Motor neuron (in vitro differentiated cells): ENCODE results near the gene RNF166. TPM values are rescaled to one million over a fixed set of nuclear protein-coding genes. Genes with fewer than 3 reads are reported as not detected.

Experiments
- ATAC-seq, 8 experiments: fragments of 200-7000 bp; cut with Tn5 transposase; replicated peaks in 6 of 8; 2 replicates each; pipeline ENCODE4 v1.8.0; 2021; ENCODE audit warnings: mild to moderate bottlenecking in 8 of 8, moderate library complexity in 8 of 8
- H3K27ac ChIP-seq, 2 donors: fragments of 250-450 bp; sonication (Bioruptor Pico); 2 replicates each; pipeline ENCODE4 v1.9.0; 2021; ENCODE audit warnings: antibody characterized with exemption in 2 of 2, mild to moderate bottlenecking in 2 of 2, moderate library complexity in 1 of 2
- H3K4me1 ChIP-seq, 2 donors: fragments of 250-450 bp; sonication (Bioruptor Pico); replicated peaks in 1 of 2; 2 replicates each; pipeline ENCODE4 v1.6.1; 2021; ENCODE audit warnings: antibody characterized with exemption in 2 of 2, mild to moderate bottlenecking in 2 of 2, moderate library complexity in 1 of 2
- H3K4me3 ChIP-seq, 5 donors: fragments of 250-450 bp; sonication (Bioruptor Pico); 2 replicates each; pipeline ENCODE4 v1.9.0; 2021; ENCODE audit warnings: antibody characterized with exemption in 5 of 5, mild to moderate bottlenecking in 5 of 5, moderate library complexity in 4 of 5
- WGBS, 10 experiments: fragments of 450-650 bp; shearing (Covaris generic); methylation state at CpG; one replicate each; pipeline ENCODE4 v1.0.0; 2022; 5-methylcytosine and 5-hydroxymethylcytosine counted together
- in situ Hi-C, 9 experiments: fragments of 400-800 bp; cut with MboI; loops; one replicate each; pipeline ENCODE4 v1.15.0; 2021; ENCODE audit warnings: low sequenced_read_pairs in 9 of 9, low pct_unique_long_range_greater_than_20kb in 2 of 9; ENCODE audit not compliant: unreplicated experiment in 9 of 9
- total RNA-seq, 8 experiments: library from RNA; unstranded; fragments of 300-600 nt; gene quantifications; 2 replicates each; pipeline versions ENCODE4 v1.2.3 to v1.2.4, GENCODE V29; 2022

The RNF166 gene
- total RNA-seq, 8 experiments from 2014 or later, result 6.1 to 15.9 (median 13.0) TPM

- Histone ChIP-seq H3K27ac (peak overlapping the region; percentile 83 to 88), H3K4me3 (peak overlapping the region; percentile 85 to 98 (median 89)), H3K4me1 (peaks cover 4 to 7% of the 10 kb centered on the region in 2 donors)
- 0 to 2% (median 0%) methylated on average over 1 to 10 of the region's 49 CpGs; no CpG with 5 or more reads in 3 of the 10 experiments for WGBS, 10 experiments
- in situ Hi-C loops, result no loop called here
- ATAC-seq, result peak in 3 of 8 experiments; percentile 0 to 7 (median 5)
These were observed 43.9 kb downstream of the RNF166 start for GRCh38 chr16:88662222-88662842.

GRCh38 chr16:88661468-88661867, 44.7 kb downstream of the RNF166 start:
- Histone ChIP-seq H3K27ac (no peak overlapping the region), H3K4me1 (peaks cover 4 to 7% of the 10 kb centered on the region in 2 donors), H3K4me3 (peak overlapping the region; percentile 85 to 98 (median 89))
- no peak for ATAC-seq
- in situ Hi-C loops, result no loop called here
- 42 to 92% (median 72%) methylated on average over 2 to 9 of the region's 10 CpGs; no CpG with 5 or more reads in 2 of the 10 experiments for WGBS, 10 experiments

- WGBS, 10 experiments, result 88 to 100% (median 95%) methylated on average over 2 to 17 of the region's 25 CpGs; no CpG with 5 or more reads in 5 of the 10 experiments
- no peak overlapping the region for H3K27ac ChIP-seq
- in situ Hi-C loops, result no loop called here
- ATAC-seq, result no peak
- no peak overlapping the region for H3K4me3 ChIP-seq
- peaks cover 2 to 6% of the 10 kb centered on the region in 2 donors for H3K4me1 ChIP-seq
These were observed 47.0 kb downstream of the RNF166 start for GRCh38 chr16:88659160-88659559.

DNA sequence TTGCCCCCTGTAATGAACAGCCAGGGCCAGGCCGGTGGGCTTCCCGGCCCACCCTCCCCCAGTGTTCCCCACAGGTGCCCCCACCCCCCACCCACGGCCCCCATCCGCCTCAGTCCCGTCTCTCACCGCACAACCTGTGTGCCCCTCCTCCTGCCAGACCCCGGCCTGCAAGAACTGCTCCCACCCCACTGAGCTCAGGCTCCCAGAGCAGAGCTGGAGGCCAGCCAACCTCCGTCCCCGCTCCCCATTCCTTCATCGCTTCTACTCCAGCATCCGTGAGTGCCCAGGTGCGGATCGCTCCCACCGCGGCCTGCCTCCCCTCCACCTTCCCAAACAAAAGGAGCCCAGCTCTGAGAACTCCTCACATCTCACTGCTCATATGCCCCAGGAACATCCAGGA, 47.5 kb downstream of the RNF166 start:
- Histone ChIP-seq H3K27ac (no peak overlapping the region), H3K4me1 (peaks cover 0 to 4% of the 10 kb centered on the region in 2 donors), H3K4me3 (no peak overlapping the region)
- no CpG with 5 or more reads among the region's 15 CpGs for WGBS, 10 experiments
- in situ Hi-C loops, result no loop called here
- no peak for ATAC-seq

DNA sequence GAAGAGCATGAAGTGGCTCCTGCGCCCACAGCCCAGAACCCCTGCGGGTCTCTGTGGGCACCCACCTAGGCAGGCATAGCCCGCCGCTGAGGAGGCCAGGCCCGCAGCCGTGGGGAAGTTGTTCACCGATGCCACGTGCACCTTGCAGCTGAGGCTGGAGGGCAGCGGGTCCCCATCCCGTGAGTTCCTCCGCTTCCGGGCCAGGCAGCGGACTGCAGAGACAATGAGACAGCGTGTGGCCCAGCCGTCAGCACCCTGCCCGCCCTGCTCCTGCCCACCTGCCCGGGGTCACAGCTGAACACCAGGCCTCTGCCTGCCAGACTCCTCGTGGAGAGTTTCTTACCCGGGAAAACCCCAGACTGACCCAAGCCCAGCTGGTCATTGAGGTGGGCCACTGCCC, 48.8 kb downstream of the RNF166 start:
- H3K4me1 ChIP-seq, result peaks cover 0 to 4% of the 10 kb centered on the region in 2 donors
- H3K4me3 ChIP-seq, result no peak overlapping the region
- WGBS, 10 experiments, result 100% methylated on average over 1 of the region's 19 CpGs; no CpG with 5 or more reads in 8 of the 10 experiments
- in situ Hi-C loops, result no loop called here
- ATAC-seq, result peak in 1 of 8 experiments; percentile 4
- no peak overlapping the region for H3K27ac ChIP-seq

GRCh38 chr16:88656291-88656980, 49.8 kb downstream of the RNF166 start:
- 30 to 100% (median 100%) methylated on average over 1 to 2 of the region's 25 CpGs; no CpG with 5 or more reads in 7 of the 10 experiments for WGBS, 10 experiments
- Histone ChIP-seq H3K4me1 (peaks cover 4 to 8% of the 10 kb centered on the region in 2 donors), H3K27ac (no peak overlapping the region), H3K4me3 (no peak overlapping the region)
- in situ Hi-C loops, result no loop called here
- peak in 1 of 8 experiments; percentile 22 for ATAC-seq

DNA sequence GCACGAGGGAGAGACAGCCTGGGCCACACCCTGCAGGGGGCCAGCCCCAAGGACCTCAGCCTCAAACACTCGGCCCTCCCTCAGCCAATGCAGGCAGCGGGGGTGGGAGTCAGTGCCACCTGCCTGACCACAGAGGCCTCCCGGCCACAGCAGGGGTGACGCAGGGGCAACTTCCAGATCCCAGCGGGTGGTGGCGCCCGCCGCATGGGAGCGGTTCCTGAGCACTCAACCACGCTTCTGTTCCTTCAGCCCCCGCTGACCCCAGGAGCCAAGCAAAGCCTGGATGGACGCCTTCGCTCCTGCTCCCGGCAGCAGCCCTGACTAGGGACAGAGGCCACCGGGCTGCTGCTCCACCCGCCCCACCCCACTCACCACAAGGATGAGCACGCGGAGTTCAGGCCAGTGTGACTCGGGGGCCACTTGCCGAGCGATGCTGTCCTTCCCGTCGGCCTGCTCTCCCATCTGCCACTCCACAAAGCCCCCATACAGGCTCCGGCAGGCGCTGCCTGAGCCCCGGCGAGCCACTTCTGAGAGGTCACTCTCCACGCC, 50.4 kb downstream of the RNF166 start:
- H3K4me1 ChIP-seq, result peaks cover 6 to 11% of the 10 kb centered on the region in 2 donors
- 80 to 92% methylated on average over 2 to 18 of the region's 29 CpGs; no CpG with 5 or more reads in 8 of the 10 experiments for WGBS, 10 experiments
- in situ Hi-C loops, result no loop called here
- no peak overlapping the region for H3K4me3 ChIP-seq
- no peak overlapping the region for H3K27ac ChIP-seq
- ATAC-seq, result no peak

GRCh38 chr16:88655053-88655732, 51.0 kb downstream of the RNF166 start:
- H3K4me1 ChIP-seq, result peaks cover 10 to 16% of the 10 kb centered on the region in 2 donors
- WGBS, 10 experiments, result 87 to 100% (median 97%) methylated on average over 1 to 14 of the region's 50 CpGs; no CpG with 5 or more reads in 6 of the 10 experiments
- no peak overlapping the region for H3K27ac ChIP-seq
- in situ Hi-C loops, result no loop called here
- H3K4me3 ChIP-seq, result no peak overlapping the region
- no peak for ATAC-seq

DNA sequence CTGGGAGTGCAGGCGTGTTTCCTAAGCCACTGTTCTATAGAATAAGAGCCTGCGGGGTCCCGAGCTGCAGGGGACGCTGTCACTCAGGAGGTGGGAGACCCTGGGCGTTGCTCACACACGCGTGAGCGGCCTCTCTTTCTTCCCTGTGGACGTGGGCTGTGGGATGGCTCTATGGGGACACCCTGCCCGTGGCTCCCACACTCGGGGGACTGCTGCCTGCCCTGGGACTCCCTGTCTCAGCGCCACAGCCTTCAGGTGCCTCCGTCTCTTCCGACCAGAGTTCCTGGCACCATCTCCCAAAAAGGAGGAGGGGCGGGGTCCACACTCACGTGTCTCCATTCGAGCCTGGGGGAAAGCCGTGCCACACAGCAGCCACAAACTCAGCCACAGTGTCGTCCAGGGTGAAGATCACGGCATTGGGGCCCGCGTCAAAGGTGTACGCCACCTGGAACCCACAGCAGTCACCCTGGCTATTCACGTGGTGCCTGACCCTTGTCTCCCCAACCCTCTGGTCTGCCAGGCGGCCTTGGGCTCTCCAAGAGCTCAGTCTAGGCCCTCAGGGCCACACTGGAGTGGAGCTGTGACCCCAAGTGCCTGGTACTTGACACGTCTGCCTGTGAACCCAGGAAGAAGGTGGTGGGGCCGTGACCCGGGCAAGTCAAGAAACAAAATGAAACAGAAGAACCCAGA, 51.7 kb downstream of the RNF166 start:
- peaks cover 17% of the 10 kb centered on the region in 2 donors for H3K4me1 ChIP-seq
- H3K4me3 ChIP-seq, result no peak overlapping the region
- in situ Hi-C loops, result no loop called here
- ATAC-seq, result no peak
- 89 to 100% methylated on average over 1 to 16 of the region's 28 CpGs; no CpG with 5 or more reads in 8 of the 10 experiments for WGBS, 10 experiments
- no peak overlapping the region for H3K27ac ChIP-seq

DNA sequence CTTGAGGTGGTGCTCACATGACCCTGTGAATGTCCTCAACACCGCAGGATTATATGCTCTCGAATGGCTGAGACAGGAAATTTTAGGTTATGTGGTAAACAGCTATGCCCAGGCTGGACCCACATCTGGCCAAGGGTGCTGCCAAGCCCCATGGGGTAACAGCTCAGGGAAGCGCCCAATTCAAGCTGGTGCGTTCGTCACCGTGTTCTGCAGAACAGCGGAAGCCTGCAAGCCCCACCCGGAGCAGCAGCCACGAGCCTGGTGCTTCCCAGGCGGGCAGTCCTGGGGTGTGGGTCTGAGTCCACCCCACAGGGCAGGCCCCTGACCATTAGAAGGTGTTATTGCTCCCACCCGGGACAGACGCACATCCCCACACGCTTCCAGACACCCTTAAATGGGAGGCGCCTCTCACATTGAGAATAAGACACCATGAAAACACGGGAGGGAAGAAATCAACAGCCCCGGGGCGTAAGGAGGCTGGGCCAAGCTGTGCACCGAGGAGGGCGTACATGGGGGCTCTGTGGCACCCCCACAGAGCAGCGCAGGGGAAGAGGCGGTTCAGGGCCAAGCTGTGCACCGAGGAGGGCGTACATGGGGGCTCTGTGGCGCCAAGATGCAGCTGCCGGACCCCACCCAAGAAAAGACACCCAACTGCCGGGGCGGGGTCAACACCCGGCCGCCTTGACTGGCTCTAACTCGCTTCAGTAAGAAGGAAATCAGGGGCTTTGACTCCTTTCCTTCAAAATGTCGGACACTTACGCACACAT, 52.4 kb downstream of the RNF166 start:
- H3K27ac ChIP-seq, result no peak overlapping the region
- in situ Hi-C loops, result no loop called here
- no peak overlapping the region for H3K4me3 ChIP-seq
- peaks cover 17% of the 10 kb centered on the region in 2 donors for H3K4me1 ChIP-seq
- 20 to 100% (median 88%) methylated on average over 1 to 10 of the region's 32 CpGs; no CpG with 5 or more reads in 4 of the 10 experiments for WGBS, 10 experiments
- ATAC-seq, result no peak

DNA sequence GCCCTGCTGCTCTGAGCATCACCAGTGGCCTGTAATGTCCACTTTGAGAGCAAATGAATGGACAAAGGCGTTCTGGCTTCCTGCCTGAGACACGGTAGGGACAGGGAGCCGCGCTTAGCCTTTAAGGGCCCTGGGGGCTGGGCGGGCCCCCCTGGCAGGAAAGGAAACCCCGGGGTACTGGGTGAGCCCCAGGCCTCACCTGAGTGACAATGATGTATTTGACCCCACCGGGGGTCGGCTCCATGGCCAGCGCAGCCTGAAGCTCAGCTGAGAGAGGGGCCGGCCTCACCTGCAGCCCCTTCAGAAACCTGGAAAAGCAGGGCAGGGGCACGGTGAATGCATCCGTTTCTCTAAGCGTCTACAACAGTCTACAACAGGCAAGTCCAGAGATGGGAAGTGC, 53.1 kb downstream of the RNF166 start:
- no peak for ATAC-seq
- in situ Hi-C loops, result no loop called here
- no peak overlapping the region for H3K4me3 ChIP-seq
- 71 to 100% (median 90%) methylated on average over 1 to 4 of the region's 13 CpGs; no CpG with 5 or more reads in 6 of the 10 experiments for WGBS, 10 experiments
- peaks cover 17% of the 10 kb centered on the region in 2 donors for H3K4me1 ChIP-seq
- no peak overlapping the region for H3K27ac ChIP-seq

DNA sequence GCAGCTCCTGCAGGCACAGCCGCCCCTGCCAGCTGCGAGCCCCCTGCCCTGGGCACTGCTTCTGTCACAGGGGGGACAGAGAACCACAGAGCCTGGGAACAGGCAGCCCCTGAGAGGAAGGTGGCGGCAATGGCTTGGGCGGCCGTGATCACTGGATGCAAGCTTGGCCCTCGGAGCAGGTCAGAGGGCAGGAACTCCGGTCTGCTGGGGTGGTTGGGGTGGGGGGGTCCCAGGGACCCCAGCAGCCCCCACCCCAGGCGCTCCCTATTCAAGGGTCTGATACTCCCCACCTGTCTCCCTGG, 53.5 kb downstream of the RNF166 start:
- H3K27ac ChIP-seq, result no peak overlapping the region
- WGBS, 10 experiments, result 100% methylated on average over 2 of the region's 8 CpGs; no CpG with 5 or more reads in 9 of the 10 experiments
- in situ Hi-C loops, result no loop called here
- no peak overlapping the region for H3K4me3 ChIP-seq
- peaks cover 17% of the 10 kb centered on the region in 2 donors for H3K4me1 ChIP-seq
- no peak for ATAC-seq
